GM12878 (cell line): ENCODE measurements around the gene RGS6. TPM values are rescaled to one million over a fixed set of nuclear protein-coding genes. Genes with fewer than 3 reads are reported as not detected.
A peak's percentile ranks its signal among the peaks of the same experiment; 100 is the strongest.

Experiments used
- EED ChIP-seq: sonication (generic); IDR thresholded peaks from 2 replicates; pipeline ENCODE4 v1.6.1; 2016; ENCODE audit warnings: antibody characterized with exemption, low read depth
- EGR1 ChIP-seq, 2 experiments: IDR thresholded peaks; 1 replicate in 1 of 2; 2 replicates in 1 of 2; pipeline ENCODE4 v1.6.1; 2011 to 2012; ENCODE audit warnings: low read depth in 2 of 2, low read length in 2 of 2, borderline replicate concordance in 1 of 2, mild to moderate bottlenecking in 1 of 2, moderate library complexity in 1 of 2
- ETV6 ChIP-seq, 2 experiments: fragments of 450-650 bp in 1 of 2; IDR thresholded peaks in 1 of 2; conservative IDR thresholded peaks in 1 of 2; 2 replicates each; pipeline ENCODE4 v1.6.1; 2014; ENCODE audit warnings: antibody characterized with exemption in 1 of 2, borderline replicate concordance in 1 of 2, low read depth in 1 of 2, mild to moderate bottlenecking in 1 of 2, moderate library complexity in 1 of 2
- HCFC1 ChIP-seq: fragments of 150-350 bp; IDR thresholded peaks from 2 replicates; pipeline ENCODE4 v1.6.1; 2014; ENCODE audit warnings: low read length
- IKZF1 ChIP-seq: fragments of 450-650 bp; conservative IDR thresholded peaks from 2 replicates; pipeline ENCODE4 v1.6.1; 2017; ENCODE audit warnings: antibody characterized with exemption, mild to moderate bottlenecking
- JUND ChIP-seq: IDR thresholded peaks from 2 replicates; pipeline ENCODE4 v1.6.1; 2012; ENCODE audit warnings: low read depth, mild to moderate bottlenecking, low read length, improper control_type of control experiment, moderate library complexity
- KLF5 ChIP-seq: fragments of 450-650 bp; IDR thresholded peaks from 2 replicates; pipeline ENCODE4 v1.6.1; 2014; ENCODE audit warnings: mild to moderate bottlenecking; ENCODE audit not compliant: partially characterized antibody
- MTA3 ChIP-seq: IDR thresholded peaks from 2 replicates; pipeline ENCODE4 v1.6.1; 2012; ENCODE audit warnings: low read length, inconsistent platforms, borderline replicate concordance
- MYB ChIP-seq: fragments of 150-350 bp; IDR thresholded peaks from 2 replicates; pipeline ENCODE4 v1.6.1; 2014; ENCODE audit warnings: mild to moderate bottlenecking, low read depth, low read length, borderline replicate concordance
- NBN ChIP-seq: fragments of 450-650 bp; IDR thresholded peaks from 2 replicates; pipeline ENCODE4 v1.6.1; 2016
- NFYA ChIP-seq: IDR thresholded peaks from 2 replicates; pipeline ENCODE4 v1.6.1; 2011; ENCODE audit warnings: low read depth, mild to moderate bottlenecking, low read length, improper control_type of control experiment, borderline replicate concordance
- POLR2AphosphoS2 ChIP-seq: IDR thresholded peaks from 2 replicates; pipeline ENCODE4 v1.6.1; 2011; ENCODE audit warnings: low read depth, mild to moderate bottlenecking, low read length, improper control_type of control experiment, moderate library complexity
- RCOR1 ChIP-seq: conservative IDR thresholded peaks from 2 replicates; pipeline ENCODE4 v1.6.1; 2012; ENCODE audit warnings: low read depth, low read length, improper control_type of control experiment
- SIN3A ChIP-seq: IDR thresholded peaks from 2 replicates; pipeline ENCODE4 v1.6.1; 2012; ENCODE audit warnings: low read depth, low read length, improper control_type of control experiment
- SIX5 ChIP-seq: IDR thresholded peaks from 2 replicates; pipeline ENCODE4 v1.6.1; 2011; ENCODE audit warnings: mild to moderate bottlenecking, low read depth, low read length, moderate library complexity; ENCODE audit not compliant: severe bottlenecking
- SMAD5 ChIP-seq: IDR thresholded peaks from 2 replicates; pipeline ENCODE4 v1.6.1; 2016; ENCODE audit warnings: antibody characterized with exemption, low read depth
- SPI1 ChIP-seq: IDR thresholded peaks from 2 replicates; pipeline ENCODE4 v1.6.1; 2011; ENCODE audit warnings: low read depth, mild to moderate bottlenecking, low read length, moderate library complexity, borderline replicate concordance; ENCODE audit not compliant: insufficient read depth
- STAT1 ChIP-seq: fragments of 450-650 bp; conservative IDR thresholded peaks from 2 replicates; pipeline ENCODE4 v1.6.1; 2014; ENCODE audit warnings: antibody characterized with exemption, mild to moderate bottlenecking
- YY1 ChIP-seq: IDR thresholded peaks from 2 replicates; pipeline ENCODE4 v1.6.1; 2011; ENCODE audit warnings: low read depth, mild to moderate bottlenecking, low read length
- ZNF217 ChIP-seq: fragments of 450-650 bp; IDR thresholded peaks from 2 replicates; pipeline ENCODE4 v1.6.1; 2017; ENCODE audit warnings: antibody characterized with exemption, mild to moderate bottlenecking
- ZSCAN29 ChIP-seq: fragments of 450-650 bp; IDR thresholded peaks from 2 replicates; pipeline ENCODE4 v1.6.1; 2017; ENCODE audit warnings: mild to moderate bottlenecking, moderate library complexity
- polyA plus RNA-seq, 11 experiments: library from polyadenylated mRNA; depleted of rRNA in 4 of 11; unstranded in 6 of 11; stranded (reverse) in 5 of 11; fragments of >200 nt; fragmentation: Nextera tagmentation in 4 of 11; fragmentation: Illumina TruSeq in 1 of 11; extraction: Ambion mirVana in 4 of 11; extraction: Trizol in 1 of 11; gene quantifications; 1 replicate in 1 of 11; 2 replicates in 10 of 11; pipeline versions ENCODE4 v1.2.1 to v1.2.3, GENCODE V29; 2011 to 2016; ENCODE audit warnings: inconsistent platforms in 2 of 11, missing spikeins in 2 of 11, low read depth in 1 of 11
- total RNA-seq, 4 experiments: library from RNA; depleted of rRNA in 3 of 4; stranded (reverse); fragments of >200 nt in 3 of 4; fragmentation: Illumina TruSeq in 1 of 4; extraction: Trizol in 1 of 4; gene quantifications; 2 replicates each; pipeline versions ENCODE4 v1.2.1 to v1.2.3, GENCODE V29; 2013 to 2021
- TF ChIP-seq, protein P1 (sequence below): IDR thresholded peaks from 2 replicates; pipeline ENCODE4 v1.6.1; 2011; ENCODE audit warnings: borderline replicate concordance, low read depth, mild to moderate bottlenecking, moderate library complexity, low read length; ENCODE audit not compliant: insufficient read depth, poor library complexity, severe bottlenecking
- TF ChIP-seq, protein P2 (sequence below): fragments of 450-650 bp; IDR thresholded peaks from 2 replicates; pipeline ENCODE4 v1.6.1; 2017; ENCODE audit warnings: borderline replicate concordance
- TF ChIP-seq, protein P3 (sequence below): IDR thresholded peaks from 2 replicates; pipeline ENCODE4 v1.6.1; 2012; ENCODE audit warnings: low read length, inconsistent platforms
- TF ChIP-seq, protein P4 (sequence below): IDR thresholded peaks from 2 replicates; pipeline ENCODE4 v1.6.1; 2011; ENCODE audit warnings: low read depth, low read length, improper control_type of control experiment, borderline replicate concordance

RGS6 gene
- total and polyA plus RNA-seq, 10 of the 15 experiments (the other 5 are each of a cell fraction or from before 2014, with no cell fraction given): 3.9 to 18.1 (median 12.4) TPM

DNA sequence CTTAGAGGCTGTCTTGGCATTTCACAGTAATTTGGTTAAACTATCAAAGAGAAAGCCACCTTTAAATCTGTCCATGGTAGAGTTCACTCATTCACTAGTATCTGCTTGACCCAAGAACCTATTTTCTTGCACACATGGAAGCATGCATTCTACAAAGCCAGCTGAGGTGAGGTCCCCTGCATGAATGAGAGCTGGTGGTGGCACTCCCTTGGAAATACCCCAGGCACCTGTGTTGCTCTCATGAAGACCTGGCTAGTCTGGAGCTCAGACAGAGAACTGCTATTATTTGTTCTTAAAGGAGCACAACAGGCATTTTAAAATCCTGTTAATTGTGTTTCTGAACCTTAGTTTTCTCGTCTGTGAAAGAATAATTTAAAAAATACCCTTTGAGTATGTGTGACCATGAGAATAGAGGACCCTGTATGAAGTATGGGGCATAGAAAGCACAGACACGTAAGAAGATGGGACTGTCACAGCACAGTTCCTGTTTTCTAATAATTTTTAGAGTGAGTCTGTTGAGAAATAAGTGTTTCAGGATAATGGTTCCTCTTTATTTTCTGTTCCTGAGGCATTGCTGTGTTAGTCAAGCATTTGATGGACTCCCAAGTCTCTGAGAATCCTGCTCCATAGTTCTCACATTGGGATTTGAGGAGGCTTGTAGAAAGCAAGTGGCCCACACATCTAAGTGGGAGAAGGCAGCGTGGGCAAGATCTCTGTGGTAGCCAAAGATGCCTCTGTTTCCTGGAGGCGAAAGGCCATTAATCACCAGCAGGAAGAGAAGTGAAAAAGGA, 10.9 kb downstream of the RGS6 start (continued):
- TF ChIP-seq, protein P1, sequence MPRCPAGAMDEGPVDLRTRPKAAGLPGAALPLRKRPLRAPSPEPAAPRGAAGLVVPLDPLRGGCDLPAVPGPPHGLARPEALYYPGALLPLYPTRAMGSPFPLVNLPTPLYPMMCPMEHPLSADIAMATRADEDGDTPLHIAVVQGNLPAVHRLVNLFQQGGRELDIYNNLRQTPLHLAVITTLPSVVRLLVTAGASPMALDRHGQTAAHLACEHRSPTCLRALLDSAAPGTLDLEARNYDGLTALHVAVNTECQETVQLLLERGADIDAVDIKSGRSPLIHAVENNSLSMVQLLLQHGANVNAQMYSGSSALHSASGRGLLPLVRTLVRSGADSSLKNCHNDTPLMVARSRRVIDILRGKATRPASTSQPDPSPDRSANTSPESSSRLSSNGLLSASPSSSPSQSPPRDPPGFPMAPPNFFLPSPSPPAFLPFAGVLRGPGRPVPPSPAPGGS: no peak
- TF ChIP-seq MYB: no peak
- peak; percentile 88 for TF ChIP-seq SPI1
- peak; percentile 93 for TF ChIP-seq EED
- TF ChIP-seq POLR2AphosphoS2: no peak
- TF ChIP-seq NFYA: no peak
- no peak for TF ChIP-seq MTA3
- TF ChIP-seq ETV6 (conservative IDR thresholded peaks at IDR 0.05 in 1 of 2, IDR thresholded peaks at IDR 0.05 in 1 of 2; ENCODE audit: borderline replicate concordance in 1 of 2, low read depth in 1 of 2): peak in 1 of 2 experiments; percentile 56; a peak in 1 of 4 replicates
- TF ChIP-seq ZNF217: 0 out of 2 replicates have a peak, but pooled peaks have one; percentile 18
- TF ChIP-seq, protein P2, sequence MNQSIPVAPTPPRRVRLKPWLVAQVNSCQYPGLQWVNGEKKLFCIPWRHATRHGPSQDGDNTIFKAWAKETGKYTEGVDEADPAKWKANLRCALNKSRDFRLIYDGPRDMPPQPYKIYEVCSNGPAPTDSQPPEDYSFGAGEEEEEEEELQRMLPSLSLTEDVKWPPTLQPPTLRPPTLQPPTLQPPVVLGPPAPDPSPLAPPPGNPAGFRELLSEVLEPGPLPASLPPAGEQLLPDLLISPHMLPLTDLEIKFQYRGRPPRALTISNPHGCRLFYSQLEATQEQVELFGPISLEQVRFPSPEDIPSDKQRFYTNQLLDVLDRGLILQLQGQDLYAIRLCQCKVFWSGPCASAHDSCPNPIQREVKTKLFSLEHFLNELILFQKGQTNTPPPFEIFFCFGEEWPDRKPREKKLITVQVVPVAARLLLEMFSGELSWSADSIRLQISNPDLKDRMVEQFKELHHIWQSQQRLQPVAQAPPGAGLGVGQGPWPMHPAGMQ: no peak
- no peak for TF ChIP-seq SIN3A
- TF ChIP-seq, protein P3, sequence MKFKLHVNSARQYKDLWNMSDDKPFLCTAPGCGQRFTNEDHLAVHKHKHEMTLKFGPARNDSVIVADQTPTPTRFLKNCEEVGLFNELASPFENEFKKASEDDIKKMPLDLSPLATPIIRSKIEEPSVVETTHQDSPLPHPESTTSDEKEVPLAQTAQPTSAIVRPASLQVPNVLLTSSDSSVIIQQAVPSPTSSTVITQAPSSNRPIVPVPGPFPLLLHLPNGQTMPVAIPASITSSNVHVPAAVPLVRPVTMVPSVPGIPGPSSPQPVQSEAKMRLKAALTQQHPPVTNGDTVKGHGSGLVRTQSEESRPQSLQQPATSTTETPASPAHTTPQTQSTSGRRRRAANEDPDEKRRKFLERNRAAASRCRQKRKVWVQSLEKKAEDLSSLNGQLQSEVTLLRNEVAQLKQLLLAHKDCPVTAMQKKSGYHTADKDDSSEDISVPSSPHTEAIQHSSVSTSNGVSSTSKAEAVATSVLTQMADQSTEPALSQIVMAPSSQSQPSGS: peak; percentile 66; the same call in 1 of the 2 replicates
- TF ChIP-seq RCOR1: no peak
- TF ChIP-seq HCFC1: no peak
- TF ChIP-seq, protein P4, sequence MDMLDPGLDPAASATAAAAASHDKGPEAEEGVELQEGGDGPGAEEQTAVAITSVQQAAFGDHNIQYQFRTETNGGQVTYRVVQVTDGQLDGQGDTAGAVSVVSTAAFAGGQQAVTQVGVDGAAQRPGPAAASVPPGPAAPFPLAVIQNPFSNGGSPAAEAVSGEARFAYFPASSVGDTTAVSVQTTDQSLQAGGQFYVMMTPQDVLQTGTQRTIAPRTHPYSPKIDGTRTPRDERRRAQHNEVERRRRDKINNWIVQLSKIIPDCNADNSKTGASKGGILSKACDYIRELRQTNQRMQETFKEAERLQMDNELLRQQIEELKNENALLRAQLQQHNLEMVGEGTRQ: no peak
- no peak for TF ChIP-seq KLF5
- no peak for TF ChIP-seq JUND
- no peak for TF ChIP-seq STAT1
- no peak for TF ChIP-seq SMAD5
- 0 out of 2 replicates have a peak, but pooled peaks have one; percentile 73 for TF ChIP-seq NBN
- TF ChIP-seq SIX5: no peak
- peak; percentile 92 for TF ChIP-seq IKZF1
- TF ChIP-seq ZSCAN29: no peak
- TF ChIP-seq EGR1 (IDR thresholded peaks at IDR 0.05; ENCODE audit: borderline replicate concordance in 1 of 2, low read depth in 2 of 2, low read length in 2 of 2): no peak
- TF ChIP-seq YY1: no peak
